Astrocyte of the hippocampus (primary cell): Measurements from ENCODE around the gene PPIL4.

Source experiments
- DNase-seq: peaks from one replicate; pipeline ENCODE4 v3.0.0; 2011; ENCODE audit warnings: low read depth, low spot score

Gene PPIL4

DNA sequence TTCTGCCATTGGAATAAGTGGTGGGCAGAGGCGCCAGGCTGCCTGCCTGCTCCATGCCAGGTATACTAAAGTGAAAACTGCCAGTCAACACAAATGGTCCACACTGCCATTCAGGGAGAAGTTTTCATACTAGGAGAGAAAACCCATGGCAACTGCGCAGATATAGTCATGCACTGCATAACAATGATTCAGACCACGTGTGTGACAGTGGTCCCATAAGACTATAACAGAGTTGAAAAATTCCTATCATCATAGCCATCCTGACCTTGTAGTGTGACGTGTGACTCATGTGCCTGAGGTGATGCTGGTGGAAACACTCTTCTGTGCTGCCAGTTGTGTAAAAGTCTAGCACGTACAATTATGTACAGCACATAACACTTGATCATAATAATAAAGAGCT lies 86.1 kb downstream of the PPIL4 start:
- no peak for DNase-seq

DNA sequence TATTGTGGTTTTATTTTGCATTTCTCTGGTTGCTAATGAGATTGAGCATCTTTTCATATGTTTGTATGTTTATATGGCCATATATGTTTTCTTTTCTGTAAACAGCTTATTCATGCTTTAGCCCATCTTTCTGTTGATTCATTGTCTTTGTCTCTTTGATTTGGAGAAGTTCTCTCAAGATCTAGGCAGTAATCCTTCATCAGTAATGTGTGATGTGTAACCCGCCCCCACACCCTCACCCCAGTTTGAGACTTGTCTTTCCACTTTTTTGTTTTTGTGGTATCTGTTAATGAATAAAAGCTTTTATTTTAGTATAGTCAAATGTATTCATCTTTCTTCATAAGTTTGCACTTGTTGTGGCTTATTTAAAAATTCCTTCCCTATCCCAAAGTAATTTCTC lies 87.0 kb downstream of the PPIL4 start:
- no peak for DNase-seq

DNA sequence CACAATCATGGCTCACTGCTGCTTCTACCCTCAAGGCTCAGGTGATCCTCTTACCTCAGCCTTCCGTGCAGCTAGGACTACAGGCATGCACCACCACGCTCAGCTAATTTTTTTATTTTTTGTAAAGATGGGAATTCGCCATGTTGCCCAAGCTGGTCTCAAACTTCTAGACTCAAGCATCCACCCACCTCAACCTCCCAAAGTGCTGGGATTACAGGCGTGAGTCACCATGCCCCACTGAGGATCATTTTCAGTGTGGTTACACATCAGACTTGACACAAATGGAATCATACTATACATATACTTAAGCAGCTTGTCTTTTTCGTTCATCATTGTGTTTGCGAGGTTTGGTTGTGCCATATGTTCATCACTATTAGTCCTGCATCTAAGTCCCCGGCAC lies 87.6 kb downstream of the PPIL4 start:
- DNase-seq, result no peak

GRCh38 chr6:149457316-149457884 lies 88.4 kb downstream of the PPIL4 start:
- no peak for DNase-seq

DNA sequence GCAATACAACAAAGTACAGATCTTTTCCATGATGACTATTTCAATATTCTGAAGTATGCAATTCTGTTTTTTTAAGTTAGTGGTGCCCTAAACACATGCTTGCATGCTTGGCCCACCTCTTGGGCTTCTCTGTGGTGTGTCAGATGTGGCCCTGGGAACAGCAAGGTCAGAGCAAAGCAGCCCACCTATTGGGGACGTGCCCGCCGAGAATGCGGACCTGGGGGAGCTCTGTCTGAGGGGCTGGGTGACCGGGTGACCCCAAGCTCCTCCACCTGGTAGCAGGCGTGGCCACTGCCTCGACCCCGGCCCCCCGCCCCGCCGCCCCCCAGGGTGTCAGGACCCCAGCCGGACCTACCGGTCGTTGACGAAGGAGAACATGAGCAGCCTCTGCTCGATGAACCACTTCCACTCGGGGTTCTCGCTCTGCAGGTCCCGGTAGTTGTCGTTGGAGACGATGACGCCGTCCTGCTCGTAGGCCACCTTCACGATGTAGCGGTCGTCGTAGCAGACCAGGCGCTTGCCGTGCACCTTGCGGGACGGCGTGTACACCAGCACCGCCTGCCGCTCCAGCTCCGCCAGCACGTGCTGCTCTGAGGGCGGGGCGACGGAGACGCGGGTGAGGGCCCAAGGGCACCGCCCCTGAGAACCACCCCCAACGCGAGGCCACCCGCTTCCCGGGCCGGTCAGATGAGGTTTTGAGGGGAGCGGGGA lies 89.4 kb downstream of the PPIL4 start:
- DNase-seq, result no peak

- DNase-seq, result no peak
Observed at GRCh38 chr6:149455031-149455732, 90.7 kb downstream of the PPIL4 start.
